ENCODE data around the gene DSG3.

The DSG3 gene

GRCh38 chr18:31430554-31430953 lies 17.0 kb upstream of the DSG3 start:
- H3K4me3 ChIP-seq (ENCODE audit: low read depth, low read length): no peak overlapping the region
- no peak for DNase-seq (ENCODE audit: low read depth)
- TF ChIP-seq CTCF (IDR thresholded peaks at IDR 0.05; ENCODE audit: low read depth, low read length, missing control alignments): no peak

- DNase-seq (ENCODE audit: low read depth): no peak
- no peak overlapping the region for H3K4me3 ChIP-seq (ENCODE audit: low read depth, low read length)
- no peak for TF ChIP-seq CTCF (IDR thresholded peaks at IDR 0.05; ENCODE audit: low read depth, low read length, missing control alignments)
Observed at GRCh38 chr18:31432316-31432715, 15.2 kb upstream of the DSG3 start.

GRCh38 chr18:31436825-31437224 lies 10.7 kb upstream of the DSG3 start:
- no peak for TF ChIP-seq CTCF (IDR thresholded peaks at IDR 0.05; ENCODE audit: low read depth, low read length, missing control alignments)
- DNase-seq (ENCODE audit: low read depth): no peak
- no peak overlapping the region for H3K4me3 ChIP-seq (ENCODE audit: low read depth, low read length)

- TF ChIP-seq CTCF (IDR thresholded peaks at IDR 0.05; ENCODE audit: low read depth, low read length, missing control alignments): no peak
- no peak overlapping the region for H3K4me3 ChIP-seq (ENCODE audit: low read depth, low read length)
- no peak for DNase-seq (ENCODE audit: low read depth)
Observed at GRCh38 chr18:31438402-31438801, 9.1 kb upstream of the DSG3 start.

GRCh38 chr18:31439807-31440325 lies 7.7 kb upstream of the DSG3 start:
- TF ChIP-seq CTCF (IDR thresholded peaks at IDR 0.05; ENCODE audit: low read depth, low read length, missing control alignments): no peak
- no peak overlapping the region for H3K4me3 ChIP-seq (ENCODE audit: low read depth, low read length)
- no peak for DNase-seq (ENCODE audit: low read depth)

- DNase-seq (ENCODE audit: low read depth): no peak
- no peak for TF ChIP-seq CTCF (IDR thresholded peaks at IDR 0.05; ENCODE audit: low read depth, low read length, missing control alignments)
- H3K4me3 ChIP-seq (ENCODE audit: low read depth, low read length): no peak overlapping the region
Observed at GRCh38 chr18:31440787-31441186, 6.8 kb upstream of the DSG3 start.

- no peak for DNase-seq (ENCODE audit: low read depth)
- no peak for TF ChIP-seq CTCF (IDR thresholded peaks at IDR 0.05; ENCODE audit: low read depth, low read length, missing control alignments)
- no peak overlapping the region for H3K4me3 ChIP-seq (ENCODE audit: low read depth, low read length)
Observed at GRCh38 chr18:31441493-31441892, 6.0 kb upstream of the DSG3 start.

Data from GM12864 (cell line).